Heart left ventricle (tissue), 13 donors: ENCODE results near the gene USP32.

Experiments used
- POLR2A ChIP-seq, 2 donors: fragments of 450-650 bp; IDR thresholded peaks; one replicate each; pipeline ENCODE4 v1.6.1; 2017; ENCODE audit warnings: antibody characterized with exemption in 2 of 2, mild to moderate bottlenecking in 2 of 2, moderate library complexity in 2 of 2
- TF ChIP-seq, protein P1 (sequence below), 12 donors: fragments of 200-600 bp; sonication (generic) in 4 of 12; IDR thresholded peaks; one replicate each; pipeline versions ENCODE4 v1.5.0 to v1.8.0; 2018 to 2022; ENCODE audit warnings: antibody characterized with exemption in 12 of 12, mild to moderate bottlenecking in 5 of 12
- donor health status: ischemic (EF 13 %, LVEDD 7.1; RV severe dilation, severe dysfunction).
- donor health status: DM: no; HTN: yes; CAD: no.
- donor health status: DM: no; HTN: no; CAD: no.
- donor health status: ischemic (EF 25% LVEDD 6.9; RV normal size, moderate dysfunction).
- donor health status: ischemic (EF 25% LVEDD 5.7; RV mildly dilated, moderate dysfunction).
- donor health status: ischemic (EF 35%, LVEDD 5.7; RV mildly dilated, moderate dysfunction).
- donor health status: nonischemic (EF 11% LVEDD 7.7; RV severe dilation, severe dysfunction).
- donor health status: DM: yes; HTN: yes; CAD: no.
- donor health status: PGD.
- donor health status: ischemic (EF 29% LVEDD 5.4; RV normal size, mild dysfunction).
- donor health status: nonischemic (EF 23%, LVEDD 6.1; RV moderate dilation, normal function).

DNA sequence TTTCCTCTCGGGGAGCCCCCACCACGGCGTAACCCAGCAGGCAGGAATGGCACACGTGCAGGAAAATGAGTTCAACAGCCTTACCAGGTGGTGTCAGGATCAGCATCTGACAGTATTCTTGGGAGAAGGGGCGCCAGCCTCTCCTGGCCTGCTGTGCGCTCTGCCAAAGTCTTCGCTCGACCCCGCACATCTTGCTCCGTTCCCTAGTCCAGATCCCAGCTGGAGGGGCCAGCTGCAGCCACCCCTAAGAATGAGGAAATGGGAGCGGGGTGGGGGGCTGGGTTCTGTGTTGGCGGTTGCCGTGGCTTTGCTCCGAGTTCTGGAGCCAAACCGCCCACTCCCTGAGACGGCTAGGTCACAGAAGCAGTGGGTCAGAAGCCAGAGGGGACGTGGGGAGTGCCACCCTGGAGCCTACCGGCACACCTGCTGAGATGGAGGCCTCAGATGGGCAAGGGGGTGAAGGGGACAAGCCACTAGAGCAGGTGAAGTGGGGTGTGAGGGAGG lies 30.3 kb upstream of the USP32 start, which contains the start of gene CHCT1:
- TF ChIP-seq, protein P1, sequence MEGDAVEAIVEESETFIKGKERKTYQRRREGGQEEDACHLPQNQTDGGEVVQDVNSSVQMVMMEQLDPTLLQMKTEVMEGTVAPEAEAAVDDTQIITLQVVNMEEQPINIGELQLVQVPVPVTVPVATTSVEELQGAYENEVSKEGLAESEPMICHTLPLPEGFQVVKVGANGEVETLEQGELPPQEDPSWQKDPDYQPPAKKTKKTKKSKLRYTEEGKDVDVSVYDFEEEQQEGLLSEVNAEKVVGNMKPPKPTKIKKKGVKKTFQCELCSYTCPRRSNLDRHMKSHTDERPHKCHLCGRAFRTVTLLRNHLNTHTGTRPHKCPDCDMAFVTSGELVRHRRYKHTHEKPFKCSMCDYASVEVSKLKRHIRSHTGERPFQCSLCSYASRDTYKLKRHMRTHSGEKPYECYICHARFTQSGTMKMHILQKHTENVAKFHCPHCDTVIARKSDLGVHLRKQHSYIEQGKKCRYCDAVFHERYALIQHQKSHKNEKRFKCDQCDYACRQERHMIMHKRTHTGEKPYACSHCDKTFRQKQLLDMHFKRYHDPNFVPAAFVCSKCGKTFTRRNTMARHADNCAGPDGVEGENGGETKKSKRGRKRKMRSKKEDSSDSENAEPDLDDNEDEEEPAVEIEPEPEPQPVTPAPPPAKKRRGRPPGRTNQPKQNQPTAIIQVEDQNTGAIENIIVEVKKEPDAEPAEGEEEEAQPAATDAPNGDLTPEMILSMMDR (IDR thresholded peaks at IDR 0.05) = no peak
- no peak for TF ChIP-seq POLR2A (IDR thresholded peaks at IDR 0.05)
